ENCODE results near the gene ERG.

ERG gene

DNA sequence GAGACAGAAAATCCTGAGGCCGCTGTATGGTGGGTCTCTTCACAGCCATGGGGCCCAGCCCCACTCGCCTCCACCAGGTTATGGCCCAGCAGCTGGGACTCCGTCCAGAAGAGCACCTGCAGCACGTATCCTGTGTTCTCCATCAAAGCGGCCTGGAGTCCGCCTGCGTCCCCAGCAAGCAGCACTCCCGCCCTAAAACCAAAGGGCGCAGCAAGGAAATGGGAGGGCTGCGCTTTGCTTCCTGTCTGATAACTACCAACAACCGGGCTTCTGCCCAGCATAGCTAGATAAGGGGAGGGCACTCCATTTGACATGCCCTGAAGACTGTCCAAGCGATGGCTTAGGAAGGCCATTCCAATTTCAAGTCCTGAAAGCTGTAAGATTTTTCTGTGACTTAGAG is 121.6 kb downstream of the ERG start:
- no peak for DNase-seq (ENCODE audit: low read depth)
- TF ChIP-seq, protein P1, sequence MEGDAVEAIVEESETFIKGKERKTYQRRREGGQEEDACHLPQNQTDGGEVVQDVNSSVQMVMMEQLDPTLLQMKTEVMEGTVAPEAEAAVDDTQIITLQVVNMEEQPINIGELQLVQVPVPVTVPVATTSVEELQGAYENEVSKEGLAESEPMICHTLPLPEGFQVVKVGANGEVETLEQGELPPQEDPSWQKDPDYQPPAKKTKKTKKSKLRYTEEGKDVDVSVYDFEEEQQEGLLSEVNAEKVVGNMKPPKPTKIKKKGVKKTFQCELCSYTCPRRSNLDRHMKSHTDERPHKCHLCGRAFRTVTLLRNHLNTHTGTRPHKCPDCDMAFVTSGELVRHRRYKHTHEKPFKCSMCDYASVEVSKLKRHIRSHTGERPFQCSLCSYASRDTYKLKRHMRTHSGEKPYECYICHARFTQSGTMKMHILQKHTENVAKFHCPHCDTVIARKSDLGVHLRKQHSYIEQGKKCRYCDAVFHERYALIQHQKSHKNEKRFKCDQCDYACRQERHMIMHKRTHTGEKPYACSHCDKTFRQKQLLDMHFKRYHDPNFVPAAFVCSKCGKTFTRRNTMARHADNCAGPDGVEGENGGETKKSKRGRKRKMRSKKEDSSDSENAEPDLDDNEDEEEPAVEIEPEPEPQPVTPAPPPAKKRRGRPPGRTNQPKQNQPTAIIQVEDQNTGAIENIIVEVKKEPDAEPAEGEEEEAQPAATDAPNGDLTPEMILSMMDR (conservative IDR thresholded peaks at IDR 0.05; ENCODE audit: low read depth, low read length) = no peak
- H3K4me3 ChIP-seq (ENCODE audit: low read length) = no peak overlapping the region

DNA sequence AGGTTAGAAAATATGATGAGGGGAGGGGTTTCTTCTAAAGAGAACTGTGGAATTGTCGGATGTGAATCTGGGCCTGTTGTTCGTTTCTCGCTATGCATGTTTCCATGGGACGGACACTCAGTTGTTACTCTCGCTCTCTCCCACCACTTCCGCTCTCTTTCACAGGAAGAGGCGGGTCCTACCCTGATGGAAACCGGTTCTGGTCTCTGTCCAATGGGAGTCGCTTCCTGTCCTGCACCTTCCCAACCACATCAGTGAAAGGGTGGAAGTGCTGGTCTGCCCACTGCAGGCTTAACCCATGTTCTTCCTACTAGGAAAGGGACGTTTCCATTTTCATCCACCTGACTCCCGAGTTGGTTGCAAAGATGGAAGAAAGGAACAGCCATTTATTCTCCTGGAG is 122.0 kb downstream of the ERG start:
- H3K4me3 ChIP-seq (ENCODE audit: low read length) = no peak overlapping the region
- DNase-seq (ENCODE audit: low read depth) = no peak
- TF ChIP-seq, protein P1 (conservative IDR thresholded peaks at IDR 0.05; ENCODE audit: low read depth, low read length) = no peak

DNA sequence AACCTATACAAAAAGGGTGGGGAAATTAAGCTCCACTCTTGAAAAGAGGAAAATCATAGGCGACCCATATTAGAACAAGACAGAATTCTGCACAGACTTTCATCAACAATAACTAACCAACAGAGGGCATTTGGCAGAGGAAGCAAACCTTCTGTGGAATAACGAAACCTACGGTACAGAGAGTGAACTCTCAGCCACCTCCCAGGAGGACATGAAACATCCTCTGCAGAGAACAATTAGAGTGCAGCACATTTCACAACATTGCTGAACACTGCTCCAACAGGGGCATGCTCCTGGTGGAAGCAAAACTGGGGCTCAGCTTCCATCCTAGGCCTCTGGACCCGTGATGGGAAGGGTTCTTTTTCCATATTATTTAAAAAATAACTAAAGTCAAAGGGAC is 130.6 kb downstream of the ERG start:
- TF ChIP-seq, protein P1 (conservative IDR thresholded peaks at IDR 0.05; ENCODE audit: low read depth, low read length) = no peak
- DNase-seq (ENCODE audit: low read depth) = no peak
- no peak overlapping the region for H3K4me3 ChIP-seq (ENCODE audit: low read length)

DNA sequence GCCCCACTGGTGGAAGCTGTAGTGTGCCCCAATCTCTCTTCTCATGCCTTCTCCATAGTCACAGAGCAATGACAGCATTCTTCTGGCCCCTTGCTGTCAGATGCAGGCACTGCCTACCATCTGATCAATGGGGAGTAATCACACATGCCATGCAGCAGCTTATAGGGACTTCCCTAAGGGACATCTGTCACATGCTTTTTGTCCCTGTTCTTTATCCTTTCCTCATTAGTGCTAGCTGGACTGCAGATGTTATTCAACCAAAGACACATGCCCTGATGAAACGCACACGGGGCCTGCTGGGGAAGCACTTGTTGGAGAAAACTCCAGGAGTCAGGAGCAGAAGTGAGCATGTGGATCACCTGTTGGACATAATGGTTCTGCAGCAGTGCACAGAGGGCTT is 132.8 kb downstream of the ERG start:
- no peak overlapping the region for H3K4me3 ChIP-seq (ENCODE audit: low read length)
- TF ChIP-seq, protein P1 (conservative IDR thresholded peaks at IDR 0.05; ENCODE audit: low read depth, low read length) = no peak
- DNase-seq (ENCODE audit: low read depth) = no peak

DNA sequence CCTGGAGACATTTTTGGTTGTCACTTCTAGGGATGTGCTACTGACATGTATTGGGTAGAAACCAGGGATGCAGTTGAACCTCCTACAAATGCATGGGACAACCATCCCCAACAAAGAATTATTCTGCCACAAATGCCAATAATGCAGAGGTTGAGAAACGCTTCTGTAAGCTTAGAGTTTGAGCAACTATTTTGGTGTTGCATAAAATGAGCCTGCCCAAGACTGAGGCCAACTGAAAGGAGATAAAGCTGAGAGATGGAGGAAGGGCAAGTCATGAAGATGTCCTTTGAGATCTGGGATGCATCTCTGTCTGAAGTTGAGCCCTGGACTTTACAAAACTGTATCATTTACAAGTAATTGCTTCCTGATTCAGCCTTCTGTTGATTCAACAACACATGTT is 134.6 kb downstream of the ERG start:
- no peak for DNase-seq (ENCODE audit: low read depth)
- no peak overlapping the region for H3K4me3 ChIP-seq (ENCODE audit: low read length)
- TF ChIP-seq, protein P1 (conservative IDR thresholded peaks at IDR 0.05; ENCODE audit: low read depth, low read length) = no peak

DNA sequence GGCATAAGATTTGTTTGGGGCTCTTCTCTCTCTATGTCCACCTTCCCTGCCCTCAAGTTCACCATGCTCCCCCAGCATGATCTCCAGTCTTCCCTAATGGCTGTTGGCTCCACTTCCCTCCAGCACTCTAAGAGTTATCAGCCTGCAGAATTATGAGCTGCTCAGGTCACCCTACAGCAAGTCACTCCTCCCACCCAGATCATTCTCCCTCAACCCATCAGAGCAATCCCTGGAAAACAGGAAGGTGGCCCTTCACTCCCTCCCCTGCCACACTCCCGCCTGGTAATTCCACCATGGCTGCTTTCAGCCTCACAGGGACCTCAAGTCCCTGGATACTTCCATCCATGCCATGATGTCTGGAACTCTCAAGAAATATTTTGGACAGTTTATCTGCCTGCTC is 137.0 kb downstream of the ERG start:
- no peak for DNase-seq (ENCODE audit: low read depth)
- TF ChIP-seq, protein P1 (conservative IDR thresholded peaks at IDR 0.05; ENCODE audit: low read depth, low read length) = no peak
- H3K4me3 ChIP-seq (ENCODE audit: low read length) = no peak overlapping the region

DNA sequence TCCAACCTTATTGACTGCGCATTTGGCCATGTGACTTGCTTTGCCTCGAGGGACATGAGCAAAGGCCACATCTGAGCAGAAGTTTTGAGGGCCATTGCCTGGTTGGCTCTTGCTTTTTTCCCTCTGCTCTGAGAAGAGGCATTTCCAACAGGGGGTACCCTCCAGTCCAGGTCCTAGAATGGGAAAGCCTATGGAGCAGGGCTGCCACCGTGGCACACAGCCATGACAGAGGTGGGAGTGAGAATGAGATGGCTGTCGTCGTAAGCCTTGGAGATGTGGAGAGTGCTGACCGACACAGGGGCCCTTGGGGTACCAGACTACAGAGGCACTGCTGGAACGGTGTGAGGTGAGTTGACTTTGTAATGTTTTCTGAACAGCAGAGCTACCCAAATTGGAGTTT is 138.4 kb downstream of the ERG start:
- DNase-seq (ENCODE audit: low read depth) = no peak
- TF ChIP-seq, protein P1 (conservative IDR thresholded peaks at IDR 0.05; ENCODE audit: low read depth, low read length) = no peak
- no peak overlapping the region for H3K4me3 ChIP-seq (ENCODE audit: low read length)

All from retinal pigment epithelial cell (primary cell).